Measurements from ENCODE around the gene IGF2R. TPM values are rescaled to one million over a fixed set of nuclear protein-coding genes. Genes with fewer than 3 reads are reported as not detected.

The IGF2R gene
- total and polyA plus RNA-seq, 2 experiments from 2014 or later: 61.2 to 132 TPM

DNA sequence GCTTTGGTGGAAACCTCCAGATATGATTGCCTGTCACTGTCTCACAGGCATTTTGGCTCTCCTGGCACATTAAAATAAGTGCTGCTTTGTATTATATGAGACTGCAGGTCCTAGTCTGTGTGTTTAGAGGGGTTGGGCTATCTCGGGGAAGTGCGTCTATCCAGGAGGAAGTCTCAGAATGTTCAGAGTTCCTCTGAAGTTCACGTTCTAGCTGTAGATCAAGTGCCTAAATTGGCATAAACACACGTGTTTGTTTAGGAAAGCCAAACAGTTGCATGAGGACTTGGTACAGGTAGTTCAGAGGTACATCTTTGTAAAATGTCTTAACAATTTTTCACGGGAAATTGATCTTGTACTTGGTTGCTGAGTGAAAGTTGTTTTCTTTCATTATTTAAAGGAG is 116.3 kb downstream of the IGF2R start:
- WGBS (ENCODE audit: low lambda C conversion rate, missing lambda C conversion rate): 95% methylated on average over 5 of the region's 5 CpGs
- peaks cover 3% of the 10 kb centered on the region for H3K36me3 ChIP-seq (replicated peaks; ENCODE audit: insufficient read depth, low read depth)
- H2AFZ ChIP-seq: no peak overlapping the region
- no peaks in the 10 kb centered on the region for H3K79me2 ChIP-seq
- no peak overlapping the region for H3K4me3 ChIP-seq
- no peak overlapping the region for H3K27ac ChIP-seq
- no peak overlapping the region for H3K4me2 ChIP-seq
- H4K20me1 ChIP-seq (ENCODE audit: insufficient read depth, poor library complexity, severe bottlenecking): no peaks in the 10 kb centered on the region
- H3K4me1 ChIP-seq (ENCODE audit: insufficient read depth): no peaks in the 10 kb centered on the region
- no peaks in the 10 kb centered on the region for H3K9me3 ChIP-seq (ENCODE audit: low read depth)
- H3K27me3 ChIP-seq: no peaks in the 10 kb centered on the region
- H3K9me2 ChIP-seq (replicated peaks; ENCODE audit: insufficient read depth): no peaks in the 10 kb centered on the region
- TF ChIP-seq EZH2 (IDR thresholded peaks at IDR 0.05; ENCODE audit: borderline replicate concordance) (no peak), EZH2phosphoT487 (IDR thresholded peaks at IDR 0.05; ENCODE audit: low read depth, severe bottlenecking, unreplicated experiment) (no peak)
- TF ChIP-seq, protein P1, sequence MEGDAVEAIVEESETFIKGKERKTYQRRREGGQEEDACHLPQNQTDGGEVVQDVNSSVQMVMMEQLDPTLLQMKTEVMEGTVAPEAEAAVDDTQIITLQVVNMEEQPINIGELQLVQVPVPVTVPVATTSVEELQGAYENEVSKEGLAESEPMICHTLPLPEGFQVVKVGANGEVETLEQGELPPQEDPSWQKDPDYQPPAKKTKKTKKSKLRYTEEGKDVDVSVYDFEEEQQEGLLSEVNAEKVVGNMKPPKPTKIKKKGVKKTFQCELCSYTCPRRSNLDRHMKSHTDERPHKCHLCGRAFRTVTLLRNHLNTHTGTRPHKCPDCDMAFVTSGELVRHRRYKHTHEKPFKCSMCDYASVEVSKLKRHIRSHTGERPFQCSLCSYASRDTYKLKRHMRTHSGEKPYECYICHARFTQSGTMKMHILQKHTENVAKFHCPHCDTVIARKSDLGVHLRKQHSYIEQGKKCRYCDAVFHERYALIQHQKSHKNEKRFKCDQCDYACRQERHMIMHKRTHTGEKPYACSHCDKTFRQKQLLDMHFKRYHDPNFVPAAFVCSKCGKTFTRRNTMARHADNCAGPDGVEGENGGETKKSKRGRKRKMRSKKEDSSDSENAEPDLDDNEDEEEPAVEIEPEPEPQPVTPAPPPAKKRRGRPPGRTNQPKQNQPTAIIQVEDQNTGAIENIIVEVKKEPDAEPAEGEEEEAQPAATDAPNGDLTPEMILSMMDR (IDR thresholded peaks at IDR 0.05; ENCODE audit: poor library complexity): no peak
- DNase-seq (ENCODE audit: low spot score): no peak

DNA sequence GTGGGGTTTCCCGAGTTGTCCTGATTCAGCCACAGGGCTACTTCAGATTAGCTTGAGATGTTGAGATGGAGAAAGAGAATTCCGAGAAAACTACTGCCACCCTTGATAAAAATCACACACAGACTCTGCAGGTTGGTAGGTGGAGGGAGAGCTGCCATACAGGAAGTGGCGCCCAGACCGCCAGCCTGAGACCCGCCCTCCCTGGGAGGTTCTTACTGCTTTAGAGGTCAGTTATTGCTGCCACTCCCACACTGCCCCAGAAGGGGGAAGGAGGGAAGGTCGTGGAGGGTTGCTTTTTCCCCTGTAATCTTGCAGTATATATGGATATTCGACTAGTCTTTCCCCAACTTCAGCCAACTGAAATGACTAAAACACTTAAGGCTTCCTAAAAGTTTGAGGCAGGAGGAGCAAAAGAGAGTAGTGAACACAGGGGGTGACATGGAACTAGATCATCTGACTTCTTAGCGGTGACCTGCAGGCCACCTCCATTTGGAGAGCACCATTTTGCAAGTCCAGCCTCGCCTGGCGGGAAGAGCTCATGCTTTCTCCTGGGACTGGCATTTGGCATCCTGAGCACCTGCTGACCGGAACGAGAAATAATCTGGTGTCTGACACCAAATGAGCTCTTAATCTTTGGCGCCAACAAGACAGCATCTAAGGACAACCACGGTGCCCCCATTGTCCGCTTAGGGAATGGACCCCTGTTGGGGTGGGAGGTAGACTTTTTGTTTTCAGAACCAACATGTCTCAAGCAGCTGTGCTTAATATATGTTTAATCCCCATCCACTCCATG is 117.0 kb downstream of the IGF2R start:
- H3K36me3 ChIP-seq (replicated peaks; ENCODE audit: insufficient read depth, low read depth): peaks cover 3% of the 10 kb centered on the region
- no peak overlapping the region for H3K27ac ChIP-seq
- no peaks in the 10 kb centered on the region for H3K27me3 ChIP-seq
- H3K4me3 ChIP-seq: no peak overlapping the region
- no peak for DNase-seq (ENCODE audit: low spot score)
- H4K20me1 ChIP-seq (ENCODE audit: insufficient read depth, poor library complexity, severe bottlenecking): no peaks in the 10 kb centered on the region
- no peaks in the 10 kb centered on the region for H3K9me3 ChIP-seq (ENCODE audit: low read depth)
- no peaks in the 10 kb centered on the region for H3K4me1 ChIP-seq (ENCODE audit: insufficient read depth)
- no peak overlapping the region for H2AFZ ChIP-seq
- H3K79me2 ChIP-seq: no peaks in the 10 kb centered on the region
- WGBS (ENCODE audit: low lambda C conversion rate, missing lambda C conversion rate): 96% methylated on average over 15 of the region's 15 CpGs
- H3K4me2 ChIP-seq: no peak overlapping the region
- H3K9me2 ChIP-seq (replicated peaks; ENCODE audit: insufficient read depth): no peaks in the 10 kb centered on the region
- no peak for TF ChIP-seq EZH2 (IDR thresholded peaks at IDR 0.05; ENCODE audit: borderline replicate concordance)
- no peak for TF ChIP-seq EZH2phosphoT487 (IDR thresholded peaks at IDR 0.05; ENCODE audit: low read depth, severe bottlenecking, unreplicated experiment)
- TF ChIP-seq, protein P1 (IDR thresholded peaks at IDR 0.05; ENCODE audit: poor library complexity): no peak

DNA sequence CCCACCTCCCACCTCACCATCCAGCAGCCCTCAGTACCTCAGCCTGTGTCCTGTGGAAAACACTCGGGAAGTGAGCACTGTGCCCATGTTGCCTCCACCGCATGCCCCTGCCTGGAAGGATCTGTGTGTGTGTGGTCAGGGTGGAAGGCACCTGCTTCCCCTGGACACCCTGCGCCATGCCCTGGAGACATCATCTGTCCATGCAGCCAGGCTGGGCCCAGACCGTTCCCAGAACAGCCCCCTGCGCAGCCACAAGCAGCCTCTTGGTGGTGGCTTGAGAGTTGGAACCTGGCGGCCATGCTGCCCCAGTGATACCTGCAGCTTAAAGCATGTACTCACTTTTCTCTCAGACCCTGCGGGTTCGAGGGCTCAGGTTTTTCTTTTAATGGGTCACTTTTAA is 117.9 kb downstream of the IGF2R start:
- Histone ChIP-seq H2AFZ (no peak overlapping the region), H3K27me3 (no peaks in the 10 kb centered on the region), H3K36me3 (replicated peaks; ENCODE audit: insufficient read depth, low read depth) (peaks cover 3% of the 10 kb centered on the region), H3K9me2 (replicated peaks; ENCODE audit: insufficient read depth) (no peaks in the 10 kb centered on the region), H3K4me1 (ENCODE audit: insufficient read depth) (no peaks in the 10 kb centered on the region), H3K9me3 (ENCODE audit: low read depth) (no peaks in the 10 kb centered on the region), H3K27ac (no peak overlapping the region), H3K4me3 (no peak overlapping the region), H3K4me2 (no peak overlapping the region), H4K20me1 (ENCODE audit: insufficient read depth, poor library complexity, severe bottlenecking) (no peaks in the 10 kb centered on the region), H3K79me2 (no peaks in the 10 kb centered on the region)
- DNase-seq (ENCODE audit: low spot score): no peak
- TF ChIP-seq, protein P1 (IDR thresholded peaks at IDR 0.05; ENCODE audit: poor library complexity): no peak
- no peak for TF ChIP-seq EZH2 (IDR thresholded peaks at IDR 0.05; ENCODE audit: borderline replicate concordance)
- no peak for TF ChIP-seq EZH2phosphoT487 (IDR thresholded peaks at IDR 0.05; ENCODE audit: low read depth, severe bottlenecking, unreplicated experiment)
- 97% methylated on average over 8 of the region's 8 CpGs for WGBS (ENCODE audit: low lambda C conversion rate, missing lambda C conversion rate)
